ENCODE measurements around the gene TMEM121B.
"Not testable (repeated sequence)": the region's sequence is repeated elsewhere in the genome, so short reads cannot be mapped to it uniquely, and the experiment has no call there.

TMEM121B gene
- 0 to 0.35 reads per million in 2 donors for total RNA-seq

DNA sequence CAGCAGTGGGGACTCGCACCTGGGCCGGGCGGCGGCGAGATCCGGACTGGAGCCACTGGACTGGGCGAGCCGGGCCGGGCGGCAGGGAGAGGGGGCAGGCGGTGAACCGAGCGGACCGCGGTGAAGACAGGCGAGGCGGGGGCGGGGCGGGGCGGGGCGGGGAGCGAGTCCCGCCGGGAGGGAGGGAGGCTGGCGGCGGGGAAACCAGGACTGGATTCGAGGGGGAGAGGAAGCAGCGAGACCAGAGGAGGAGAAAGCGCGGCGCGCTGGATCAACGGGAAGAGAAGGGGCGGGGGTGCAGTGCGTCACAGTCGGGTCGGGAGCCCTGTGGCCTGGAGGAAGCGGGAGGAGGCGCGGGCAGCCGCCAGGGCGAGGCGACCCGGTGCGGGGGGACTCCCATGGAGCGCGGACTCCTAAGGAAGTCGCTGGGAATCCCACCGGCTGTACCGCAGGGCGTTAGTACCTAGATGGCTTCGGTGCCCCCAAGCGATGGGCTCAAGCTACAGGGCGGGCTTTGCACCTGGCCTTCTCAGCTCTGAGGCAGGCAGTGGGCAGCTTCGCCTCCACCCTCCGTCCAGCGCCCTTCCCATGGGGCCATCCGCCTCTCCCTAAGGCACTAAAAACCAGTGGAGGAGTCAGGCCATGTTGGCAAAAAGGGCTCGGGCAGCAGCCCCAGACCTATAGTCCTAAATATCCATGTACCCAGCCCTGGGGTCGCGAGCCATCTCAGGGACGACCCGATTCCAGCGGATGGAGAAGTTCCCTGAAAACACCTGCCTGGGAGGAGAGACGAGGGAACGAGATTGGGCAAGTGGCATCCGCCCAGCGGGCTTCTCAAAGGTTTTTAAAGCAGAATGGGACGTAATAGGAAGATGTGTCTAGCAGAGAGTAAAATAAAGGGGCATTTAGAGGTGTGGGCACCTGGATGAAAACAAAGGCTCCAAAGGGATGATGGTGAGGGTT is at the start of gene TMEM121B:
Gene TMEM121B (minus strand): TSS at position 128 of the 963 bp plus-strand sequence. CDS start 233 bp downstream, outside the sequence.
- DNase-seq, result no peak

- DNase-seq, result no peak
Measured at GRCh38 chr22:17167486-17167885, 46.3 kb upstream of the TMEM121B start.

- no peak for DNase-seq
Measured at GRCh38 chr22:17164392-17165024, 43.3 kb upstream of the TMEM121B start.

DNA sequence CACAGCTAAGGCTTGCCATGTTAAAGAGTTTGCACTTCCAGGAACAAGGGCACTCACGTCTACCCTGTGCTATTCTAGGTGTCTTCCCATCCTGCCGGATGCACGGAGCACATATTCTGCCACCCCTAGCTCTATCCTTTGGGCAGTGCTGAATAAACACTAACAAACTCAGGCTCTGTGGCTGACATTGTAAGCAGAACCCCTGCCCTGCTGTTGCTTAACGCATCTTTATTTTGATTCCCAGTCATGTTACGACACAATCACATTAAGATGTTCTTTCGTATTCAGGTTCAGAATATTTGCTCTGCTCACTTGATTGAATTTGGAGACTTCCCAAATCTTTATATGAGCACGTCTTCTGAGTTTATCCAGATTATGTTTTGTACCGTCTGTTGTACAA is 41.6 kb upstream of the TMEM121B start:
- no peak for DNase-seq

DNA sequence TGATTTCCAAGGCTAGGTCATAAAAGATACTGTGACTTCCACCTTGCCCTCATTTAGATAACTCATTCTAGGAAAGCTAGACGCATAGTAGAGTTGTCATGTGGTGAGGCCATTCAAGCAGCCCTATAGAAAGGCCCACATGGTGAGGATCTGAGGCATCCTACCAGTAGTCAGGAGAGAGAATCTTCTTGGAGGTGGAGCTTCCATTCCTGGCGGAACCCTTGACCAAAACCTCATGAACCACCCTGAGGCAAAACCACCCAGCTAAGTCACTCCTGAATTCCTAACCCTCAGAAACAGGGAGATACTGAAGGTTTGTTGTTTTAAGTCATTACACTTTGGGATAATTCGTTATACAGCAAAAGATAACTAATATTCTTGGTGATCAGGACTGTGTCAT is 40.8 kb upstream of the TMEM121B start:
- no peak for DNase-seq

DNA sequence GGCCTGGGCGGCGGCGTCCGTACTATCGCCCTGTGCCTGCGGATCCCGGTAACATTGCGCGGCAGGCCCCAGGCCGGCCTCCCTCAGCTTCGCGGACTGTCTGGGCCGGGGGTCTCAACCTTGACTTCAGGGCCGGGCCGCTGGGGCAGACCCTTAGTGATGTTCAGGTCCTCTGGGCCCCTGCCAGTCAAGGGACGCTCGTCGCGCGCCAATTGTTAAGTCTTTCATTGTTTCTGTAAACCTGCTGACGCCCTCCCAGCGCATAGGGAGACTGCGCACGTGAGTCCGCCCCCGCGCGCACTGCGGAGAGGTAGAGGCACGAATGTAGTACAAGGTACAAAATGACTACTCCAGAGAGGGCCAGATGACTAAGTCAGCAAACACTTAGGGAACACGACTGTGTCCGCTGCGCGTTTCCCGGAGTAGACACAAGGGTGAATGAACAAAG is 38.4 kb upstream of the TMEM121B start:
- peak; percentile 14 for DNase-seq

GRCh38 chr22:17158568-17159503 is 37.7 kb upstream of the TMEM121B start, which contains the start of gene HDHD5:
TSS of gene HDHD5 (minus strand) at chr22:17159277. CDS start at chr22:17159251, 26 bp downstream.
- DNase-seq, result peak; percentile 91

GRCh38 chr22:17158176-17158567 is 37.0 kb upstream of the TMEM121B start:
- no peak for DNase-seq

DNA sequence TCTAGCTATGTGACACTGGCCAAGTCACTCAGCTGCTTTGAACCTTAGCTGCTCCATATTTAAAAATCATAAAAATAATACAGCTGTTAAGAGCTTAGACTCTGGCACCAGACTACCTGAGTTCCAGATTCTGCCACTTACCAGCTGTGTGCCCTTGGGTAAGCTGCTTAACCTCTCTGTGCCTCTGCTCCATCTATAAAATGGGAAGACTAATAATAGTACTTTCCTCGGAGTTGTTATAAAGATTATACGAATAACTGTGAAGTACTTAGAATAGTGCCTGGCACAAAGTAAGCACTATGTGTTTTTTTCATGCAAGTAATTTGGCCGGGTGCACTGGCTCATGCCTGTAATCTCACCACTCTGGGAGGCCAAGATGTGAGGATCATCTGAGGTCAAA is 36.6 kb upstream of the TMEM121B start:
- DNase-seq, result no peak

DNA sequence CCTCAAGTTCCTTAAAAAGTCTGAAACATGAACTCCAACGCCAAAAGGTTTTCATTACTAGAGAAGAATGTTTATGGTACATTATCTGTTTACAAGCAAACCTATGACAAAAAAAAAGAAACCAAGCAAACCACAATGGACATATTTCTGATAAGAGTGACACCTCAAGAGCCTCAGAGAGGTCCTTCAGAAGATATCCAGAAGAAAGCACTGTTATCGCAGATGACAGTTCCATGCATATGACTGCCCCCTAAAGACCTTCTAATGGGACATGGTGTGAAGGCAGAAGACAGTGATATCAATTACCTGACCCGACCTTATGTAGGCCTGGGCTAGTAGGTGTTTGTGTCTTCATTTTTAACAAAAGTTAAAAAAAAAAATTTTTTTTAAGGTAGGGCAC is 34.8 kb upstream of the TMEM121B start:
- DNase-seq, result no peak

GRCh38 chr22:17152971-17153370 is 31.8 kb upstream of the TMEM121B start:
- no peak for DNase-seq

DNA sequence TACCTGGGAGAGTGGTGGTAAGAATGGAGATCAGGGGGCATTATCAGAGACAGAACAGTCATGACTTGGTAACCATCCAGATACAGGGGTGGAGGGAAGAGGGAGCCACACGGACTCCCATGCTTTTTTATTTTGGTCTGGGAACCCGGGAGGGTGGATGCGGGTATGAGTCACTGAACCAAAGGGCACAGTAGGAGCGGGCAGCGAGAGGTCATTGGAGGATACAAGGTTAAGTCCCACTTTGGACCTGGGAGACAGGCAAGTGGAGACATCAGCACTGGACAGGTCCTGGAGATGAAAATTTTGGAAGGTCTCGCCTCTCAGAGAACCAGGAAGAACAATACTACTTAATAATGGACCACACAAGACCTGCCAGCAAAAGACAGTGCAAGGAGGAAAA is 31.2 kb upstream of the TMEM121B start:
- DNase-seq, result no peak

DNA sequence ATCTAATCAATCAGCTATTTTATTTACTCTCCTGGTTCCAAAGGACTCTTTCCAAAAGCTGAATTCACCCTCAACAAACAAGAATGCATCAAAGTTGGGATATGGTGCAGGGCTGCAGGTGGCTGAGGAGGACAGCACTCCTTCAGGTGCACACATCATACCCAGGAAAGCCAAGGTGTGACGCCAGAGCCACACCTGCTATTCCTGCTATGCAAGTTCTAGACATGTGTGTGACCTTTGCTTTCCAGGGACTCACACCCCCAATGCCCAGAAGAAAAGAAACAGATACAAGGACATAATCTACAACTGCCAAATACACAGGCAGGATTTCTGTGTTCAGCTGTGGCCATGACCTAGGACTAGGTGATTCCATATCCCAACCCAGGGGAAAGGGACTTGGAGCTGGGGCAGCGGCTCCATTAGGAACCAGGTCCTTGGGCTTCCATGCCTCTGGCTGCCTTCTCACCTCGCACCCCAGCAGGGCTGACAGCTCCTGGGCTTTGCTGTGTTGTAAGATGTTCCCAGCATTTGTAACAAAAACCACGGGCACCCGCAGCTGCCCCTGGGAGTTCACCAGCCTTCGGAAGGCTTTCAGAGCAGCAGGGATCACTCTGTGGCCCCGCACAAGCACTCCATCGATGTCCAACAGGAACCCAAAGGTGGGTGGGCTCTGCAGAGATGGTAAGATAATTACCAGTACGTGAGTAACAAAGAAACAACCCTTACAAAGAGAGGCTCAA is 28.1 kb upstream of the TMEM121B start:
- no peak for DNase-seq

- not testable (repeated sequence) for DNase-seq
Measured at GRCh38 chr22:17147458-17147857, 26.3 kb upstream of the TMEM121B start.

DNA sequence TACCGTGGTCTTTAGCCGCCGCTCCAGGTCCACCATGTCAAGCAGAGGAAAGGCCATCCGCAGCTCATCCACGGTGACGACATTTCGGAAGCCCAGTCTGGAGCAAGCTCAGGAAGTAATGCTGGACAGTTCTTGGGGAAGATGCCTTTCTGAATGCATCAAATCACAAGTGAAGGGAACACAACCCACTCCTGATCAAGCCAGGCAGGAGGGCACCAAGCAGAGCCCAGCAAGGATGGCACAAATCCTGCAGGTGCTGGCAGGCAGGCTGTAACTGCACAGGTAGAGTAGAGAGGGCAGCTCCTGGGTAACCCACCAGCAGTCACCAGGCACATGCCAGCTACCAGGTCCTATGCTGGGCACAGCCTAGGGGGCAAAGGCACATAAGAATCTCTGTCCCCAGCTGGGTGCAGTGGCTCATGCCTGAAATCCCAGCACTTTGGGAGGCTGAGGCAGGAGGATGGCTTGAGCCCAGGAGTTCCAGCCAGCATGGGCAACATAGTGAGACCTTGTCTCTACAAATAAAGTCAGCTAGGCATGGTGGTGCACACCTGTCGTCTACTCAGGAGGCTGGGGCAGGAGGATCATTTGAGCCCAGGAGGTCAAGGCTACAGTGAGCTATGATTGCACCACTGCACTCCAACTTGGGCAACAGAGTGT is 24.0 kb upstream of the TMEM121B start:
- no peak for DNase-seq

DNA sequence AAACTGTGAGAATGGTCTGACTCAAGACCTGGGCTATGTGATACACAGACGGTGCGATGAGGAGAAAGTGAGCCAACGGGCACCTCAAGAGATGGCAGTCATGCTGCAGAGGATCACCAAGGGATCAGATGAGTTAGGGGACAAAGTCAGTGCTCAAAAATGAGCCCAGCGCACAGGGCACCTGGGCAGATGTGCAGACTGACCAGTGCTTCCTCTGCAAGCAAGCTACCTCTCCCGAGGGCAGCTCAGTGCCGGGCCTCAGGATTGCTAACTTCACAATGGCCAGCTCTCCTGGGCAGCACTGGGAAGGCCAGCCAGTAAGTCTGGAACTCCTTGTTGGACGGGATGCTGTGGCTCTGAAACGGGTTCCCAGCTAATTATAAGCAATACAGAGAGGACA is 22.7 kb upstream of the TMEM121B start:
- no peak for DNase-seq

GRCh38 chr22:17143101-17143500 is 21.9 kb upstream of the TMEM121B start:
- DNase-seq, result no peak

GRCh38 chr22:17140826-17141766 is 19.9 kb upstream of the TMEM121B start:
- DNase-seq, result no peak

DNA sequence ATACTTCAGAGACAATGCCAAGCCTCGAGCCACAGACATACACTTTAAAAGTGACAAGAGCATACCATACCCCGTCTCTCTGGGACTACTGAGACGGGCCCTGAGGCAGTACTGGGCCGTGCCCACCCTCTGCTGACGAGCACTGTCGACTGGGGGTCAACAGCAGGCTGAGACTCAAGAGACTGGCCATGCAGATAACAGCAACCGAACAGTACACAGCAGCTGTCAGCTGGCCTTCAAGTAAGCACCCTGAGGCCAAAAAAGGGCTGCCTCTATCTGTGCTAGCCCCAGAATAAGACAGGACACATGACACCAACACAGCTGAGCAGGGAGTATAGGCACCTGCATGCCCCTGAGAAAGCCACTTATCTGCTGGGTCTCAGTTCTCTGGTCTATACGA is 18.9 kb upstream of the TMEM121B start:
- DNase-seq, result no peak

DNA sequence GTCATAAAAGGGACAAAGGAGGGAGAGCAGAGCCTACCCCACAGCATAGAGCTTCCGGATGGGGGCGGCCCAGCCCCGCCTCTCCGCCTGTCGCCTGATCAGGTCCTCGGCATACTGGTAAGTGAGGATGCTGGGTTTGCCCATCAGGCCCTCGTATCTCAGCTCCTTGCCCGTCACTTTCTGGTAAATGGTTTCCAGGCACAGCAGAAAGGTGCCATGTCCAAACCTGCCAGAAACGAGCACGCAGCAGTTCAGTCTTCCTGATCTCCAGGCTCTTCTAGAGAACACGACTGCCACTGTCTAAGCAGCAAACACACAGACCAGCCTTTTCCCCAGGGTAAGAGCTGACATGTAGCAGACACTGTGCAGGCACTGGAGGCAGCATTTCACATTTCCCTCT is 17.4 kb upstream of the TMEM121B start:
- DNase-seq, result no peak
